ENCODE measurements around the gene TMOD3. TPM values are rescaled to one million over a fixed set of nuclear protein-coding genes. Genes with fewer than 3 reads are reported as not detected.

The TMOD3 gene
- total and polyA plus RNA-seq, 12 donors, result 3.9 to 42.5 (median 22.4) TPM

- Histone ChIP-seq H3K27me3 (no peaks in the 10 kb centered on the region), H3K4me1 (replicated peaks in 1 of 2) (peaks cover 2 to 3% of the 10 kb centered on the region in 2 donors), H3K27ac (no peak overlapping the region), H3K9me3 (replicated peaks in 1 of 3) (peaks cover 0 to 7% (median 0%) of the 10 kb centered on the region in 3 donors), H3K4me3 (no peak overlapping the region), H3K36me3 (replicated peaks in 1 of 2) (no peaks in the 10 kb centered on the region)
- no peak for DNase-seq
- intact Hi-C loops (cut with DNase I), result no loop called here
- TF ChIP-seq CTCF (IDR thresholded peaks at IDR 0.05), result no peak
- TF ChIP-seq POLR2A (IDR thresholded peaks at IDR 0.05), result no peak
- 62 to 76% (median 75%) methylated on average over 3 of the region's 3 CpGs for WGBS, 4 donors
Observed at GRCh38 chr15:51825698-51826097, 3.8 kb upstream of the TMOD3 start.

GRCh38 chr15:51828621-51829375 lies 655 bp upstream of the TMOD3 start:
- Histone ChIP-seq H3K27ac (no peak overlapping the region), H3K9me3 (replicated peaks in 1 of 3) (no peaks in the 10 kb centered on the region), H3K4me3 (peak overlapping the region in 1 of 4 donors; percentile 89), H3K27me3 (no peaks in the 10 kb centered on the region), H3K36me3 (replicated peaks in 1 of 2) (no peaks in the 10 kb centered on the region), H3K4me1 (replicated peaks in 1 of 2) (peaks cover 14 to 29% of the 10 kb centered on the region in 2 donors)
- TF ChIP-seq CTCF (IDR thresholded peaks at IDR 0.05), result no peak
- no peak for TF ChIP-seq POLR2A (IDR thresholded peaks at IDR 0.05)
- DNase-seq, result no peak
- WGBS, 4 donors, result 75 to 81% (median 78%) methylated on average over 9 of the region's 9 CpGs
- intact Hi-C loops (cut with DNase I), result no loop called here

GRCh38 chr15:51830276-51830806 lies 888 bp downstream of the TMOD3 start:
- intact Hi-C loops (cut with DNase I), result no loop called here
- peak overlapping the region; percentile 58 to 99 (median 88) for H3K4me3 ChIP-seq
- TF ChIP-seq CTCF (IDR thresholded peaks at IDR 0.05) (no peak), POLR2A (IDR thresholded peaks at IDR 0.05) (peak in 1 of 2 donors; percentile 12)
- H3K9me3 ChIP-seq (replicated peaks in 1 of 3), result no peaks in the 10 kb centered on the region
- no peaks in the 10 kb centered on the region for H3K36me3 ChIP-seq (replicated peaks in 1 of 2)
- 0 to 1% (median 1%) methylated on average over 7 to 8 of the region's 8 CpGs for WGBS, 4 donors
- peaks cover 14 to 37% of the 10 kb centered on the region in 2 donors for H3K4me1 ChIP-seq (replicated peaks in 1 of 2)
- DNase-seq, result peak in 2 of 7 donors; percentile 39 to 63
- no peaks in the 10 kb centered on the region for H3K27me3 ChIP-seq
- peak overlapping the region in 4 of 5 donors; percentile 82 to 94 (median 92) for H3K27ac ChIP-seq

GRCh38 chr15:51833772-51834171 lies 4.3 kb downstream of the TMOD3 start:
- peaks cover 18 to 67% of the 10 kb centered on the region in 2 donors for H3K4me1 ChIP-seq (replicated peaks in 1 of 2)
- no peaks in the 10 kb centered on the region for H3K36me3 ChIP-seq (replicated peaks in 1 of 2)
- intact Hi-C loops (cut with DNase I), result no loop called here
- no peaks in the 10 kb centered on the region for H3K9me3 ChIP-seq (replicated peaks in 1 of 3)
- H3K27ac ChIP-seq, result no peak overlapping the region
- H3K27me3 ChIP-seq, result no peaks in the 10 kb centered on the region
- 84 to 96% (median 94%) methylated on average over 1 of the region's 1 CpG for WGBS, 4 donors
- TF ChIP-seq POLR2A (IDR thresholded peaks at IDR 0.05) (no peak), CTCF (IDR thresholded peaks at IDR 0.05) (no peak)
- H3K4me3 ChIP-seq, result no peak overlapping the region
- no peak for DNase-seq
